ENCODE measurements around the gene DPYD.
"Not testable (repeated sequence)": the region's sequence is repeated elsewhere in the genome, so short reads cannot be mapped to it uniquely, and the experiment has no call there.

DPYD gene

DNA sequence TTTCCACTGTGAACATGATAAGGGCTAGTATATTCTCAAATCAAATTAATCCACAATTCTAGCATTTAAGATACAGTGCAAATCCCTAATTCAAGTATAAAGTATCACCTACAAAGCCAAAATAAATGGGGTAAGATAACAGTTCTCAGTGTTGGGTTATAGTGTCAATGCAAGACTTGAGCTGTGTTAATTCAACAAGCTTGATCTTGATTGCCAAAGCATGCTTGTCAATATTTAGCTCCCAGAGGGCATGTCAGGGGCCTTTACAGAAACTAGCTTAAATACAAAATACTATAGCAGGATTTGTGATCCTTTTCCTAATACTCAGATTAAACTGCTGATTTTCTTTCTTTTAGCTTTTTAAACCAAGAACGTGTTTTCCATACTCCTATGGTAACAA, 658.0 kb downstream of the DPYD start:
- no peak for DNase-seq

- DNase-seq, result no peak
Observed at GRCh38 chr1:97258597-97258996, 662.2 kb downstream of the DPYD start.

DNA sequence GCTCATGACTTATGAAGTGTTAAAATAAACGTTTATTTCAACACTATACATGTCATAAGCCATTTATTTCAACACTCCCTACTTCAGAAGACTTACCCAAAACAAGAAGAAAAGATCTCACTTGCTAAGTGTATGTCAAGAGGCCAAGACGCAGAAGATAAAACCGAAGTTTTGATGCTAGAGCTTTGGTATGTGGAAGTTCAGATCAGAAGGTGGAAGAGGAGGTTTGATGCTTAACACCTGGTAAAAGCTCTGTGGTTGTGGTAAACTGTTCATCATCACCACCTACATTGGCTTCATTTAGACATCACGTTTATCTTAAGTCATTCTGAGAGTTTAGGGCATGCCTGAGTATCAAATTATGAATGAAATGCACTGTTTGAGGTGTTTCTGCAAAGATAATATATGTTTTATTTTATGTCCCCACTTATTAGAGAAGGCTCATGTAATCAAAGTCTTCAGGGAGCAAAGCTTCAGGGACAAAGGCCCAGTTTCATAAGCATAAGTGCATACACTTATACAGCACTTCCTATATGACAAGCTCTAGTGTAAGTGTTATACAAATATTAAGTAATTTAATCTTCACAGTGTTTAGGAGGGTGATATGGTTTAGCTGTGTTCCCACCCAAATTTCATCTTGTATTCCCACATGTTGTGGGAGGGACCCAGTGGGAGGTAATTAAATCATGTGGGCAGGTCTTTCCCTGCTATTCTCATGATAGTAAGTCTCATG, 665.9 kb downstream of the DPYD start:
- DNase-seq, result no peak

- no peak for DNase-seq
Observed at GRCh38 chr1:97252925-97253324, 667.9 kb downstream of the DPYD start.

DNA sequence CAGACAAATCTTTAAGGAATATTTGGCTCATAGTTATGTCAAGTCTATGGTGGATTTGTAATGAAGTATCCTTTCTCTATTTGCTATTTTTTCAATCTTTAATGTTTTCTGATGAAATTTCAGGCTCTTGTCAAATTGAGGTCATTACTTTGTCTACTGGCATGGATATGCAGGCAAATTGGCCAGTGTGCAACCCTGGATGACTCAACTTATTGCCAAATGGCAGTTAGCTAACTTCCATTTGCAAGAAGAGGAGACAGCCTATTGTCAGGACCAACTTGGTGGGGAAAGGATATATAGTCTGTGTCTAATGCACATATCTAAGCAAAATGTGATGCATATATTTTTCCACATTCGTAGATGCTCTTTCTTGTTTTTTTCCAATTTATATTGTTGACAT, 668.8 kb downstream of the DPYD start:
- peak; percentile 55 for DNase-seq

GRCh38 chr1:97247196-97247595, 673.6 kb downstream of the DPYD start:
- peak; percentile 46 for DNase-seq

DNA sequence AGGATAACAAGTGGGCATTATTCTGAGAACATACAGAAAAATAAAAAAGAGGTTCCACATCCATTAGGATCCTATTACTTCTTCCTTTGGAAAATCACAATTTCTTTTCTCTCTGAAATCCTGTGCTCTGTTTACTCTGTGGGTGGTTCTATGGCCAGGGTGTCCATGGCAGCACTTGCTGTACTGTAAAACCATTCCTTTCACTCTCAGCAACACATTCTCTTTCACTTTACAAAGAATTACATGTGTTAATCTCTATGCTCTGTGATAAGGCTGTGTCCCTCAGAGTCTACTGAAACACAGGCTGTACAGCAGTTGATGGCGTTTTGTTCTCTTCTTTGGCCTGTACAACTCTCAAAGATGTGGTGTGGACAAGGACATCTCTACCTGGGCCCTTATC, 675.2 kb downstream of the DPYD start:
- no peak for DNase-seq

- DNase-seq, result no peak
Observed at GRCh38 chr1:97245026-97245425, 675.8 kb downstream of the DPYD start.

- DNase-seq, result peak; percentile 26
Observed at GRCh38 chr1:97243973-97244560, 676.8 kb downstream of the DPYD start.

- no peak for DNase-seq
Observed at GRCh38 chr1:97238816-97239215, 682.0 kb downstream of the DPYD start.

DNA sequence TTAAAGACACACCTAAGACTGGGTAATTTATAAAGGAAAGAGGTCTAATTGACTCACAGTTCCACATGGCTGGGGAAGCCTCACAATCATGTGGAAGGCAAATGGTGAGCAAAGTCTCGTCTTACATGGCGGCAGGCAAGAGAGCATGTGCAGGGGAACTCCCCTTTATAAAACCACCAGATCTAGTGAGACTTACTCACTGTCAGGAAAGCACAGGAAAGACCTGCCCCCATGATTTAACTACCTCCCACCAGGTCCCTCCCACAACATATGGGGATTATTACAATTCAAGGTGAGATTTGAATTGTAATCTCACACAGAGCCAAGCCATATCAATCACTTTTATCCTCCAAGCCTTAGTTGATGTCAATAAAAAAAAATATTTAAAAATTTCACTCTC, 689.5 kb downstream of the DPYD start:
- not testable (repeated sequence) for DNase-seq

DNA sequence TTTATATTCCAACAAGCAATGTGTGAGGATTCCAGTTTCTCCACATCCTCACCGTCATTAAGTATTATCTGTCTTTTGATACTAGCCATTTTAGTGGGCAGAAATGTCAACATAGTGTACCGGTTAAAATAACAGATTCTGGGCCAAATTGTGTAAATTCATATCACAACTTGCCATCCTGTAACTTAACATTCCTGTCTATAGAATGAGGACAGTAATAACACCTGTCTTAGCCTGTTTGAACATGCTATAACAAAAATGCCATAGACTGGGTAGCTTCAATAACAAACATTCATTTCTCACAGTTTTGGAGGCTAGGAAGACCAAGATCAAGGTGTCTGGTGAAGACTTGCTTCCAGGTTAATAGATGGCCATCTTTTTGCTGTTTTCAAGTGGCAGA, 708.2 kb downstream of the DPYD start:
- no peak for DNase-seq

- peak; percentile 24 for DNase-seq
Observed at GRCh38 chr1:97210307-97210706, 710.5 kb downstream of the DPYD start.

DNA sequence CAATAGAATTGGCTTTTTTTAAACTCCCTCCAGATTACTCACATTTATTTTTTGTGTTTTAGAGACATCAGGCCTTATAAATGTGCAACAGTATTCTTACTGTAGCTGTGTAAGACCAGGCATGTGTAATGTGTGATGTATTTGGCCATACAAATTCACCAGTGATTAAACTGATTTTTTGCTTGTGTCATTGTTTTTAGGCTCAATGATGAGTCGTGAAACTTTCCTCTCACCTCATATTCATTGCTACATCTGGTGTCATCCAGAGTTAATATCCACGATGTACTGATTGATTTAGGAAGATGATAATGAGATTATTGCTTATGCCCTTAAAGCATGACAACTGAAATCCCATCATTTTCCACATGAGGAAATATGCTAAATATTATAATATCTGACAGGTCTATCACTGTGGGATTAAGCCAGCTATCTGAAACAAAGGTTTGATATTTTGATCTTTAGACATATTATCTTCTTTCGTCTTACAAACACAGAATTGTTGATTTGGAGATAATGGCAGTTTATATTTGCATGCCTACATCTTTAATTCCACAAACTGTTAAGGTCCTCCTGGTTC, 711.4 kb downstream of the DPYD start:
- DNase-seq, result peak; percentile 2

DNA sequence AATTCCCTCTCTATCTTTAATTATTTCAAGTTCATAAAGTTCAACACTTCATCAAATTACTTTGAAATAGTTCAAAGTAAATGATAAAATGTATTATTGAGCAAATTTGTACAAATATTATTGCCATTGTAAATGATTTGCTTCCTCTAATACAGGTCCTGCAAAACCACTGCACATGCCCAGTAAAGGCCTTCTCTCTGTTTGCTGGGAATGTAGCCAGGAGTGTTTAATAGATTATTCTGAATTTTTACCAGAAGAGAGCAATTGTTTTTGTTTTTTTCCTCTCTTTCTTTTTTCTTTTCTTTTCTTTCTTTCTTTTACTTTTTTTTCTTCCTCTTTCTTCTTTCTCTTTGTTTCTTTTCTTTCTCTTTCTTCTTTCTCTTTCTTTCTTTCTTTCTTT, 713.0 kb downstream of the DPYD start:
- DNase-seq, result no peak

- DNase-seq, result peak; percentile 75
Observed at GRCh38 chr1:97204468-97204867, 716.4 kb downstream of the DPYD start.

DNA sequence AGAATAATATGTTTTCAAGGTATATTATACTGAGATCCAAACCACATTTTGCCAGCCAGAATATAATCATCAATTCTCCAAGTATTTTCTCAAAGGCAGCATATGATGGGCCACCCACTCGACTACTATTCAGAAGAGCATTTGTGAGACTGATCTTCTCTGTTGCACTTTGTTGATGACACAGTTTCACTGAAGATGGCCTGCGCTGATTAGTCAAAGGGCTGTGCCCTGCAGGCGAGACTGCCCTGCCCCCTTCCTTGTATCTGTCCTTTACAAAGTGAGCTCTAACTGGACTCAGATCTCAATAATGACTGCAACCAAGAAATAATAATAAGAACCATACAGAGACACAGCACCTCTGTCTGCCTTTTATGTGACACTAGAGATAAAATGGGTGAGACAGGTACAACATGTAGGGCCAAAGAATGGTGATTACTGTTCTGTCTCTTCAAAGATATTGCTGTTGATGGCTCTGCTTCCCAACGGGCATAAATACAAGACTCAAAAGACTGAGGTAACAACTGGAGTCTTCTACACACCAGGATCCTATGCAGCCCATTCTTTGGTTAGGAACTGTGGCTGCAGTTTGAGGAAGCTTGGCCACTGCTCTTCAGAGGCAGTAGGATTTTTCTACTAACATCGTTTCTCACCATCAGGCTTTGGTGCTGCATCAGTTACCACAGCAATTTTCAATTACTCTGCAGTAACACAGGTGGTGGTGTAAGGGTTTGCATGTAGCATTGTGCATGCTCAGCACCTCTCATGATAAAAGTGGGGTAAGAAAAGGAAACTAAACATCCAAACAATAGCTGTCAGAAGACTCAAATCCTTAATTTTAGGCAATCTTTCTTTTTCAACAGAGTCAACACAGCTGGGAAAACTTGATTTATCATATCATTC, 718.1 kb downstream of the DPYD start:
- DNase-seq, result no peak

DNA sequence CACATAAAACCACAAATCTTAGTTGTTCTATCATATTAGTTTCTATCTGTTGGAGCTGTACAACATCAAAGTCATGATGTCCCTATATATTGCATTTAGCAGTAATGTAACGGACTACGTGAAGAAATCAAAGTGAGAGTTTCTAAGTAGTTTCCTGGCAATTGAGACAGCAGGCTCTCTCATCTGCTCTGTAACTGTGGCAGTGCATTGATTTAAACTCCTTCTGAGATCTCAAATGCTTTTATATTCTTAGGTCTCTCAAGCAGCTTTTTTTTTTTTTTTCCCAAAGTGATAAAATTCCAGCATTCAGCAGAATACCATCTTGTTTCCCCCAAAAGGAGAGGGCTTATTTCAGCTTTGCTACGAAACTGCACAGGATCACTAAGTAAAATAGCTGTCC, 719.2 kb downstream of the DPYD start:
- no peak for DNase-seq

DNA sequence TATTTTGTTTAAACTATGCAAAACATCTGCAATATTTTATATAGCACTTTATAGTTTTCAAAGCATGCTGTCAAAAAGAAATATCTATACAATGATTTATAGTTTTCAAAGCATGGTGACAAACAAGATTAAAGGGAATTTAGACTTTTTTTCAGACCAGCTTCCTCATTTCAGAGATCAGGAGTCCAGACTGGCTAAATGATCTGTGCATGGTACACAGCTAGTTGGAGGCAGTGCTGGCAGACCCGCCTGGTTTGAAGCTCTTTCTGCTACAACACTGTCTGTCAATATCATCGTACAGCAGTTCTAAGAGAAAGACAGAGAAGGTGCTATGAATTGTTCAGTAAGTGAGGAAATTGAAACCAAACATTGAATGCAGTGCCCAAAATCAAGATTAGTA, 720.2 kb downstream of the DPYD start:
- DNase-seq, result peak; percentile 5

GRCh38 chr1:97196825-97197516, 723.9 kb downstream of the DPYD start:
- DNase-seq, result no peak

- DNase-seq, result peak; percentile 93
Observed at GRCh38 chr1:97192872-97193572, 727.8 kb downstream of the DPYD start.

- DNase-seq, result peak; percentile 29
Observed at GRCh38 chr1:97190326-97190725, 730.5 kb downstream of the DPYD start.

Data from fibroblast of skin of scalp (primary cell).